HG03460 (cell line): Measurements from ENCODE around the gene OR51G2.
"Not testable (repeated sequence)": the region's sequence is repeated elsewhere in the genome, so short reads cannot be mapped to it uniquely, and the experiment has no call there.

ENCODE experiments used
- ATAC-seq: cut with Tn5 transposase; IDR thresholded peaks from one replicate; pipeline ENCODE4 v1.9.1; 2021; ENCODE audit not compliant: unreplicated experiment

The OR51G2 gene

GRCh38 chr11:4919250-4919649 lies at the start of gene OR51G2:
Gene OR51G2 (minus strand): TSS chr11:4919350. CDS start chr11:4915663, 3,687 bp downstream.
- ATAC-seq, result no peak

GRCh38 chr11:4962816-4963215 lies 43.7 kb upstream of the OR51G2 start:
- ATAC-seq, result no peak

GRCh38 chr11:4960877-4961276 lies 41.7 kb upstream of the OR51G2 start:
- ATAC-seq, result no peak

- no peak for ATAC-seq
Observed at GRCh38 chr11:4957396-4957795, 38.2 kb upstream of the OR51G2 start.

GRCh38 chr11:4955613-4956012 lies 36.5 kb upstream of the OR51G2 start, which contains the start of gene OR51A2:
Gene OR51A2 (minus strand): TSS chr11:4955713. CDS start chr11:4955713, 0 bp downstream.
- ATAC-seq, result not testable (repeated sequence)

GRCh38 chr11:4947505-4947904 lies 28.4 kb upstream of the OR51G2 start, which contains the start of gene OR51A4:
Gene OR51A4 (minus strand): TSS chr11:4947605. CDS start chr11:4947100, 505 bp downstream.
- ATAC-seq, result no peak

GRCh38 chr11:4936745-4937144 lies 17.6 kb upstream of the OR51G2 start:
- ATAC-seq, result no peak

GRCh38 chr11:4932751-4933150 lies 13.6 kb upstream of the OR51G2 start:
- ATAC-seq, result no peak

GRCh38 chr11:4926608-4927007 lies 7.5 kb upstream of the OR51G2 start:
- no peak for ATAC-seq

- ATAC-seq, result no peak
Observed at GRCh38 chr11:4924239-4924638, 5.1 kb upstream of the OR51G2 start, which contains the start of gene OR51G1. Gene OR51G1 (minus strand): TSS chr11:4924339. CDS start chr11:4924339, 0 bp downstream.

GRCh38 chr11:4922304-4922703 lies 3.2 kb upstream of the OR51G2 start:
- ATAC-seq, result no peak

- no peak for ATAC-seq
Observed at GRCh38 chr11:4921796-4922195, 2.6 kb upstream of the OR51G2 start.

GRCh38 chr11:4916581-4916980 lies 2.6 kb downstream of the OR51G2 start:
- no peak for ATAC-seq

GRCh38 chr11:4903484-4903883 lies 15.7 kb downstream of the OR51G2 start, which contains the start of gene OR51A7:
Gene OR51A7 (plus strand): TSS chr11:4903783. CDS start chr11:4907370, 3,587 bp downstream.
- ATAC-seq, result no peak

- ATAC-seq, result no peak
Observed at GRCh38 chr11:4891996-4892640, 27.0 kb downstream of the OR51G2 start.

- ATAC-seq, result no peak
Observed at GRCh38 chr11:4890279-4890678, 28.9 kb downstream of the OR51G2 start.

GRCh38 chr11:4887591-4887990 lies 31.6 kb downstream of the OR51G2 start:
- ATAC-seq, result no peak

GRCh38 chr11:4886186-4886585 lies 33.0 kb downstream of the OR51G2 start:
- ATAC-seq, result no peak

GRCh38 chr11:4884361-4884760 lies 34.8 kb downstream of the OR51G2 start:
- no peak for ATAC-seq

GRCh38 chr11:4882543-4882942 lies 36.6 kb downstream of the OR51G2 start:
- no peak for ATAC-seq

GRCh38 chr11:4881860-4882500 lies 37.2 kb downstream of the OR51G2 start, which contains the start of gene OR51T1:
Gene OR51T1 (plus strand): TSS chr11:4881900. CDS start chr11:4881900, 0 bp downstream.
- no peak for ATAC-seq

- no peak for ATAC-seq
Observed at GRCh38 chr11:4881188-4881587, 38.0 kb downstream of the OR51G2 start.
